HG03378 (cell line): ENCODE results near the gene CRHR2.

Experiments used
- ATAC-seq: cut with Tn5 transposase; IDR thresholded peaks from one replicate; pipeline ENCODE4 v1.9.1; 2021; ENCODE audit warnings: mild to moderate bottlenecking, moderate library complexity; ENCODE audit not compliant: unreplicated experiment

Gene CRHR2

DNA sequence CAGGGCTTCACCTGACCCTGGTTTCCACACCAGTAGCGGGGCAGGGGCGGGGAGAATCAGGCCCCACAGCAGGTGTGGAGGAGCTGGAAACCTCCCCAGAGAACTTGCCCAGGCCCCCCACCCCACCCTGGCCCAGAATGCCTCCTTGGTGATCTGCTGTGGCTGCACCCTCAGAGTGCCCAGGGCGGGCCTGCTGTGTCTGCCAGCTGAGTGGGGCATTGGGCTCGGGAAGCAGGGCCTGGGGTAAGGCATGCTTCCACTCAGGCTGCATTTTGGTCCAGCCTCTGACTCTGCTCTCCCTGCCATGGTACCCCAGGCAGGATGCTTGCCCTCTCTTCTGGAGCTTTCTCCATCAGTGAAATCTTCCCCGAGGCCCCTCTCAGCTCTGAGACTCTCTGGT is 1.1 kb upstream of the CRHR2 start:
- no peak for ATAC-seq

DNA sequence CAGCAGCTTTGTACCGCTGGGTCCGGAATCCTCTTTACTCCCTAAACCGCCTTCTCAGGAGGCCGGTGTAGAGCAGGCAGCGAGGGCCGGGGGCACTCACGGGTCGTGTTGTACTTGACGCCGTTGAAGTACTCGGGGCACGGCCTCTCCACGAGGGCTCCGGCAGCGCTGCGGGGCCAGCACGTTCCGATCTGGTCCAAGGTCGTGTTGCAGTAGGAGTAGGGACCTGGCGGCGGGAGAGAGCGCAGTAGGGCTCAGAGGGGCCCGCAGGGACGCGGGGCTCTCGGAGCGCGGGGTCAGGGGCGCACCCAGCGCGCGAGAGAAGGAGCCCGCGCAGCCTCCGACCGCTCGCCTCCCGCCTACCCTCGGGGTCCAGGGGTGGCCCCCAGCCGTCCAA is 443 bp downstream of the CRHR2 start:
- ATAC-seq: no peak

DNA sequence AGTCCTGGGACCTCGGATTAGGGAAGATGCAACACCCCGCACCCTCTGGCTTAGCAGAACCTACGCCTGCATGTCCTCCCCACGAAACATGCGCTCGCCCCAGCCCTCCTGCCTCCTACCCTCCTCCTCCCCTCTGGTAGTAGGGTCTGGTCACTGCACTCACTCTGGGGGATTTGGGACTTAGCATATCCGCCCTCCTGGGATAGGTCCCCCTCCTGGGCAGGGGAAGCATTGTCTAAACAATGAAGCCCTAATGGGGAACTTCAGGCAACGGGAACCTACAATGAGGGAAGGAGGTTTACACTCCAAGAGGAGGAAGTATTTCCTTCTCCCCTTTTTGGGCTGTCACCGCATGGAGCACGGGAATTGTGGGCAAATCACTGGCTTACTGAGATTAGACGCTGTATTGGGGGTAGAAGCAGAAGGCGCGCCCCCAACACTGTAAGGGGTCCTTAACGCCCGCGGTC is 892 bp downstream of the CRHR2 start:
- ATAC-seq: no peak

DNA sequence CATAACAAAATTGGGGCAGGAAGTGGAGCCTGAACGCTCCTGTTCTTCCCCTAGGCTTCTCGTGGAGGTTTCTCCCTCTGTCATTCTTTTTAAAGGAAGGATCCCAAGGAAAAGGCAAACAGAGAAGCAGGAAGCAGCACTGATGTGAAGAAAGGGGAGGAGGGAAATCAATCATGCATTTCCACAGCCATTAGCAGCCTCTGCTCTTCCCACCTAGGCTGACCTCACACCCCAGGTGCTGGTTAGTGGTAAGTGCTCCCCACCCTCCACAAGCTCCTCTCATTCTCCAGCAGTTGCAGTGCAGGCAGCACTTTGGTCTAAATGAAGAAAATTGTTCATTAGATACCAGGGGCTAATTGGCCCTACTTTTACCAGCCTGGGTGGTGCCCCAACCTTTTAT is 2.6 kb downstream of the CRHR2 start:
- ATAC-seq: no peak

DNA sequence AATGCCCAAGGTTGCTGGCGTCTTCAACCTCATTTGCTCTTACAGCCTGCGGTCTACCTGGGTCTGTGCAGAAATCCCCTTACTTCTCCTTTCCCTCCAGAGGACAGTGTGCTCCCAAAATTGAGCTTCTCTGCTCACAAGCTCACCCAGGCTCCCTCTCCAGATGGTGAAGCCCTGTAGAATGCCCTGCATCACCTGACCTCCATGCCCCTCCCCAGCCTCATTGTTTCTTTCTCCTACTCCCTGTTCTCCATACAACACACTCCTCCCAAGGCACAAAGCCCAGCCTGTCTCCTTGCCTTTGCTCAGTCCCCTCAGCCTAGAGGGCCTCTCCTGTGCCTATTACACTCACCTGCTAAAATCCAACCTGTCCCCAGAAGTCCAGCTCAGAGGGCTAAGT is 3.5 kb downstream of the CRHR2 start:
- ATAC-seq: no peak

DNA sequence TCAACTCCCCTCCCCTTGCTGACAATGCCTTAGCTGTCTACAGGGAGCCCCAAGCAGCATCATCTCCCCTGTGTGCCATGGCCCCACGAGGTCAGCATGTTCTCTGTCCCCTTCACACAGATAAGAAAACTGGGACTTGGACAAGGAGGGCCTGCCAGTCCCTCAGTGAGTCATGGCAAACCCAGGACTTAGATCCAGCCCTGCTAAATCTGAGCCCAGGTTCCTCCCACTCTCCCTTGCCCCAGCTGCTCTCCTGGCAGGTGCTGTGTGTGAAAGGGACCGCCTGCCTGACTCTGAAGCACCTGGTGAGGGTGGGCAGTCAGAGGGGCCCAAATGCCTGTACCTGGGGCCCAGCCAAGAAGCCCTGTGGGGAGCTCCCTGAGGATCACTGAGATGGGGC is 7.4 kb downstream of the CRHR2 start:
- ATAC-seq: no peak

DNA sequence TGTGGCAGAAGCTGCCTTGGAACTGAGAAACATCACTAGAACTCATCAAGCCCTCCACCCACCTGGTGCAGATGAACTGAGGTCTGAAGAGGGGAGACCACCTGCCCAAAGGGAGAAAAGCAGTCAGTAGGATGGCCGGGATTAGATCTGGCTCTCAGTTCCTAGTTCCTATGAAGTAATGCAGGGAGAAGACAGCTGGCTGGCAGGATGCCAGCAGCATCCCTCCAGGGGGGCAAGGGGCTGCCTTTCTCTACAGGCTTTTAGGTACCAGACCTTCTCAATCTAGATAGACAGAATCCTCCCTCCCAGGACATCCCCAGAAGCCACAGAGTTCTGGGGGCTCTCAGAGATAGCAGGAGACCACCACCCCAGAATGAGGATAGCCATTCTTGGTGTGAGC is 7.8 kb downstream of the CRHR2 start:
- ATAC-seq: no peak

DNA sequence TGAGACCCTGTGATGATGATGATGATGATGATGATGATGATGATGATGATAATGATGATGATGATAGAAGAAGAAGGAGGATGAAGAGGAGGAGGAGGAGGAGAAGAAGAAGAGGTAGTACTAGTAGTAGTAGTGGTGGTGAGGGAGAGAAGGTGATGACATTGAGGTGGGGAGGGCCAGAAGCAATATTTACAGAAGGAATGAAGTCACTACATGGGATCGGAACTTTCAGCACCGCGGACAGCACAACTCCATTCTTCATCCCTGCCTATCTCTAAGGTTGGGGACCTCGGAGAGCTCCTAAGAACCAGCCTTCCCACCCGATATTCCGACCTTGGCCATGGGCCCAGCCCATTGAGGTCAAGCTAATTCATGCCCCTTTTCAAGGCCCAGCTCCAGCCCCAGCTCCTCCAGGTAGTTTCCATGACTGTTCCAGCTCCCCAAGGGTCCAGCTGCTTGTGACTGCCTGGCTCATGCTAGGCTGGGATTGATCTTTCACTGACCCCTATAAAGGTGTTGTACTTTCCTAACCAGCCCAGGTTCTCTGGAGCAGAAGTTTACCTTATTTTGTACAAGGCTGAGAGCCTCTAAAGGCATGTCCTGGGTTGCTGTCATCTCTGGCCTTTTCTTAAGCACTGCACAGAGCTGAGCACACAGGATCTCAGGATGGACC is 10.3 kb downstream of the CRHR2 start:
- ATAC-seq: no peak

DNA sequence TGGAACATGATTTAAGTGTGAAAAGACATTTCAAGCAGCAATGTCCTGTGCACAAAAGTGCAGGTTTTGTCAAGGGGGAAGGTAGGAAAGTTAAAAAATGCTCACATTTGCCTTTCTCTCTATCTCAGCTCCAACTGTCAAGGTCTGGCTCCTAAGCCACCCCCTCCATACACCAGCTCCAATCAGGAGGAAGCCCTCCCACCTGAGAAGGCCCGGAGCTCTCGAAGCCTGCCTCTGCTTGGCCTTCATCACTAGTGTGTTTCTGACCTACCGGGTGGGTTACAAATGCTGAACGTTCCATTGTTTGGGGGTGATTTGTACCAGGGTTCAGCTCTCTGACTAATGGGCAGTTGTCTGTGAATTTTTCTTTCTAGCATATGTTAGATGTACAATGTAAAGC is 14.2 kb downstream of the CRHR2 start:
- no peak for ATAC-seq

DNA sequence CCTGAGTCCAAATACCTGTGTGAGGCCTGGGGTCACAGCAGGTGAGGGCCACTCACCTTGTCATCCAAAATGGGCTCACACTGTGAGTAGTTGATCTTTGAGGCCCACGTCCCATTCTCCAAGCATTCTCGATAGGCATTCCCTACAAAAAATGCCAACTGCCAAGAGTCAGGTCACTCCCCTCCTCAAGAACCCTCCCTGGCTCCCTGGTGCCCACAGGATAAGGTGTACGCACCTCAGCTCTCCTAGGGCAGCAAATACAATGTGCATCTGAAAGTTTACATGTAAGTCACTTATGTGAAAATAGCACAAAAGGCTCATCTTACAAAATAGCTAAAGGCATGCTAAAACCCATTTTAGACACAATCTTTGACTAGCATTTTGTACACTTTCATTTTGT is 15.1 kb downstream of the CRHR2 start:
- no peak for ATAC-seq

DNA sequence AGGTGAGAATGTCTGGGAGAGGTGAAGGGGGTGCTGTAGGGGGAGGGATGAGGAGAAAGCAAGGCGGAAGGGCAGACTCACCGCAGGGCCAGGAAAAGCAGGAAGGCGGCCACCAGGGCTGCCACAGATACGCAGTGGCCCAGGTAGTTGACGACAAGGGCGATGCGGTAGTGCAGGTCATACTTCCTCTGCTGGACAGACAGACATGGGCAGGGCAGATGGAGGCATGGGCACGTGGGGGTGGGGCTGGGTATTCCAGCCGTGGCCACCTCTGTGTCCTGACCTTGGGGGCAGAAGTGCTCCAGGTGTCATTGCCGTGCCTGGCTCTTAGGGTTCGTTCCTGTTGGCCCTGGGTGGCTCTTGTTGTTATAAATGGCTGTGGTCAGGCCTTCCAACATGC is 16.8 kb downstream of the CRHR2 start:
- ATAC-seq: no peak

DNA sequence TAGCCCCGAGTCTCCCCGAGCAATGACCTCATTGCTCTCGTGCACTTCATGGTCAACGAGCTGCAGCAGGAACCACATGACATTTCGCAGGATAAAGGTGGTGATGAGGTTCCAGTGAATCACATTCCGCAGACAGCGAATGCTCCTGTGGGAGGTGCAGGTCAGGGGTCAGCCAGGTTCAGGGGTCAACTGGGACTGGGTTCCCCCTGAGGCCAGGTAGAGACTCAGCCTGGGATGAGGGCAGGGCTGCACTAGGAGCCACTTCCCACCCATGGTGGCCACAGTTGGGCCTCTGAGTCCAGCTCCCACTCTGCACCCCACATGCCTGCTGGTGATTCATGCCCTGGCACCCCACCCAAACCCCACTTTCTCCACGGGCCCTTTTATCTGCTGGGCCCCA is 17.2 kb downstream of the CRHR2 start:
- ATAC-seq: no peak

DNA sequence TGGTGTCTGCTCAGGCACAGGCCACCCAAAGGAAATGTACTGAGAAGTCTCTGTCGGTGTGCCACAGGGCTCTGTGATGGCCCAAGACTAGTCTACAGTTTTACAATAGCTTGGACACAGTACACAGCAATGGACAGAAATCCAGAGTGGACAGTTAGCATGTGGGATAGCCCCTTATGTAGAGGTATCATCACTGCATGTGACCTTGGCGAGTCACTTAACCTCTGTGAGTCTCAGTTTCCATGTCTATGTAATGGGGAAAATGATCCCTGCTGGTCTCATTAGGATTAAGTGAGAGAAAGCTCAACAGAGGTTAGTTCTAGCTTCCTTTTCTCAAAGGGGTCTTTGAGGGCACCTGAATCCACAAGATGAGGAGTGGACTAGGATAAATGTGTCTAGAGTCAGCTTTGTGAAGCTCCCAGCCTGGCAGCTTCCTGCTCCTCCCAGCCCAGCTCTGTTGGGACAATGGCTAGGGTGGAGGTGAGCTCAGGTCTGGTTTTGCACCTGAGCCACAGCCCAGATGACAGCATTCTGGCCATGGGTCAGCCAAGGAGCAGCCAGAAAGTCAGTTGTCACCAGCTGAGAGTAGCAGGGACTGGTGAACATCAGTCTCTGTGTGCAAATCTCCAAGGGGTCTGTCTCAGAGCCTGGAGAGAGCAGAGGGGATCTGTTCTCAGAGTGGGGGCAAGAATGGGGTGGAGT is 17.9 kb downstream of the CRHR2 start:
- ATAC-seq: no peak

DNA sequence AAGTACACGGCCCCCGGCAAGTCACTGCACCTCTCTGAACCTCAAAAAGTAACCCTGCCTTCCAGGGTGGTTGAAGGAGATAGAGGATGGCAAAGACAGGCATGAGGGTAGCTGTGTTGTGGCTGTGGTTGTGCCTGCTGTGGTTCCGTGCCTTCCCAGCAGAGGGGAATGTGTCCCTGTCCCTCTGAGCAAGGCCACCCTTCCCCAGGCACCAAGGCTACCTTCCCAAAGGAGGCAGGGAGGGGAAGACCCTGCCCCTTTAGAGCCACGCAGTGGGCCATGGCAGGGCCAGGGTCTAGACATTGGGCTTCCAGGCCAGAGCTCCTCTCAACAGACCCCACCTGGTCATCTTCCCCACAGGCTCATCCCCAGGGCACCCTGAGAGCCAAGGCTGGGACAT is 18.8 kb downstream of the CRHR2 start:
- ATAC-seq: no peak

DNA sequence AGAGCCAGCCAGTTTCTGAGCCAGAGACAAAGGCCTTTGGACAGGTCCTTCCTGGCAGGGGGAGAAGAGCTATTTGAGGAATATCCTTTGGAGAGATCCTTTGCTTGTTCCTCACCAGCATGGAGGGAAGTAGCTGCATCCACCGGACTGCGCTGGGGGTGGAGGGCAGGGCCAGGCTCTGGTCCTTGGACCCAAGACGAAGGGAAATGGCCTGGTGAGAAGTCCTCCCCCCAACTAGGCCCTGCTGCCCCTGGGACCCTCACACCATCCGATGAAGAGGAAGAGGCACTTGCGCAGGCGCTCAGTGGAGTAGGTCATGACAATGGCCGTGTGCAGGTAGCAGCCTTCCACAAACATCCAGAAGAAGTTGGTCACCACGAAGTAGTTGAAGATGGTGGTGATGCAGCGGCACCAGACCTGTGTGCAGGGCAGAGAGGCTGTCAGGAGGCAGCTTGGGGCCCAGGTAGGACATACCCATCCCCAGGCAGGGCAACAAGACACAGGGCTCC is 19.8 kb downstream of the CRHR2 start:
- ATAC-seq: no peak

DNA sequence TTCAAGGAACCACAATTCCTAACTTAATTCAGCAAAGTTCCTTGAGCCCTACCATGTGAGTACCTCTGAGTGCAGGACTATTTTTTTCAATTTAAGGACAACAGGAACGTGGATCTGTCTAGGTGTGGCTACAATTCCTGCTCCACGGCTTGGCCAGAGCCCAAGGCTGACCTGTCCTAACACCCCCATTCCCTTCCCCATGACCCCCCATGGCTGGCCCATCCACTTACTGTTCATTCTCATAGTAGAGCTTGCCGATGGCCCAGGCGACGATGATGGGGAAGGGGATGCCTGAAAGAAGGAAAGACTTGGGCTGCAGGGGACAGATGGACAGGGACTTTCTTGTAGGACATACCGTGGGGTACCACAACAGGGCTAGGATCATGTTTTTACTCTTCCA is 20.3 kb downstream of the CRHR2 start:
- no peak for ATAC-seq

DNA sequence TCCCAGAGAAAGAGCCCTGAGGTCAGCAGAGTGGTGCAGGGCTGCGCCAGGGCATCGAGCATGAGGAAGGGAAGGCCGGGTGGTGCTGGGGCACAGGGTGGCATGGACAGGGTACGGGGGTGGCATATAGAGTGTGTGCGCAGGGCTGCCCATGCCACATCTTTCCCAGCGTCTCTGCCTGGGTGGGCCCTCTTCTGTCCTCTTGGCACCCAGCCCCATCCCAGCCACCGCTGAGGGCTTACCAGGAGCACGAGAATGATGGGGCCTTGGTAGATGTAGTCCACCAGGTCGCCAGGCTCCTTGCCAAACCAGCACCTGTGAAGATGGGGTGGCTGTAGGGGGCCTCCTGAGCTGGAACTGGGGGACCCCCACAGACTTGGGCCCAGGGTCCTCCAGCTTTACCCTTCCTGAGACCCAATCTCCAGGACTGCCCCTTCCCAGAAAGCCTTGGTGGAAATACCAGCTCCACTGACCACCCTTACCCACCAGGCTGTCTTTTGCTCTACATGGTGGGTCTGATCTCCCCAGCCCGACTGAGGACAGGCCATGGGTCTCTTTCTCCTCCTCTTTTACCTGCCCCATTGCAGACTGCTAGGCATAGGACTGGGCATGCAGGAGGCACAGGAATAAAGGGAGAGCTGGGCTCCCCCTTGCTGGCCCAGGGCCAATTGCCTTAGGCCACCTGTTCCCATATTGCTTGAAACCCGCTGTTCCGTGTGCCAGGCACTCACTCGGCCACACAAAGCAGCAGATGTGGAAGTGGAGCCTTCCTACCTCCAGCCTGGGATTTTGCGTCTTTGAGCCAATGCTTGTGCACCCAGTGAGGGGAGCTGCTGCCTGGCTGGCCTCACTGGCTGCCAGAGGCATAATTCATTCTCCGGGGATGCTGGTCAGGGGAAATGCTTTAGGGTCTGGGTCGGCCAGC is 21.7 kb downstream of the CRHR2 start:
- ATAC-seq: no peak

DNA sequence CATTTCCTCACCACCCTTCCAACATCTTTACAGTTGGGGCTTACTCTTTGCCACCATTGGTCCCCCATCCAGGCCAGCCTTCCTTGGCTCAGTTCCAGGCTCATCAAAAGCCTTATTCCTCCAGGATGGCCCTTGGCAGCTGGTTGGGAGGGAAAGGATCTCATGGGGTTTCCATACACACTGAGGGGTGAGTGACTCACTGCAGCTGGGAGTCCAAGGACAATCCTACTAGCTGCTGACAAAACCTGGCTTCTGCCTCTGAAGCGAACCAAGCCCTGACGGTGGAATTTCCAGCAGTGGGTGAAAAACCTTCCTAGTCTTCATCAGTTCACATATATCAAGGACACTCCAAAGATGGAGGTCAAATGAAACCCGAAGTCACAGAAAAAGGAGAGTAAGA is 22.9 kb downstream of the CRHR2 start:
- ATAC-seq: no peak

DNA sequence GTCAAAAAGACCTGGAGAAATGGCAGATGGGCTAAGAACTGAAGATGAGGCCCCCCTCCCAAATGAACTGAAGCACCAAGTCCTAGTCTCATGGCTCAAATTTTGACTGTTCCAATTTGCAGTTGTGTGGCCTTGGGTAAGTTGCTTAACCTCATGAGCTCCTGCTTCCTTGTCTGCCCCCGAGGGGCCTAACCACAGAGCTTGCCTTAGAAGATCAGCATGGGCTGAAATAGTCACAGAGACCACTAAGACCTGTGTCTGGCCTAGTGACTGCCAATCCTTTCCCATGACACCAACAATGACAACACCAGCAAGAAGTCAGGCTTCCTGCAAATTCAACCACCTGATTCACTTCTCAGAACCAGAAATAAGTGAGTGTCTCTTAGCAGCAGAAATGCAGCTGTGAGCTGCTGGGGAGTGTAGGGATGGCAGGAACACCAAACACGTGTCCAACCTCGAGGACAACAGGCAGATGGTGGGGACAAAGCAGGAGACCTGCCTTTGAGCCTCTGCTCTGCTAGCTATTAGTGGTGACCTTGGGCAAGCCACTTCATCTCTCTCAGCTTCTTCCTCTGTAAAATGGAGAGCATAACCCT is 23.7 kb downstream of the CRHR2 start:
- no peak for ATAC-seq

DNA sequence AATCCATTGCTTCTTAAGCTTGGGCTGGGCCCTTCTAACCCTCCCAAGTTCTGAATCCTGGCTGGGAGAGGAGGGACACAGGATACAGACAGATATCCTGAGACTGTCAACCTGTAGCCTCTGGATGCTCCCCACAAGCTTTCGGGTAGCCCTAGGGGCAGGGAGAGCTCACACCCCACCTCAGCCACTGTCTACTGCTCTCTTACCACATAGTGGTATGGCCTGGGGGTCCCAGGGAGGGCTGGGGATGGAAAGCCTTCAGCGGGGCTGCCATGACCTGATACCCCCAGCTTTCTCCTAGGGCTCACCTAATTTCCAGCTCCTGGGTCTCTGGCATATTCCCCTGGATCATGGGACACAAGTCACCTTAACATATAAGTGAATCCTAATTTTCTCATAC is 25.1 kb downstream of the CRHR2 start:
- ATAC-seq: no peak
